Keratinocyte (primary cell): ENCODE results near the gene UBE2V1. TPM values are rescaled to one million over a fixed set of nuclear protein-coding genes. Genes with fewer than 3 reads are reported as not detected.

Source experiments
- DNase-seq: peaks from one replicate; pipeline ENCODE4 v3.0.0-alpha.2; 2011; ENCODE audit warnings: low read depth, missing footprints, low spot score
- FAIRE-seq: peaks from 2 replicates; lab custom pipeline; 2011; peaks lifted over from hg19 to GRCh38; lab: Jason Lieb, UNC
- H2AFZ ChIP-seq: 2 replicates; pipeline ENCODE4 v1.6.0; 2012; ENCODE audit warnings: low read length, control low read depth, inconsistent platforms; ENCODE audit not compliant: control insufficient read depth
- H3K27ac ChIP-seq: 2 replicates; pipeline ENCODE4 v1.5.1; 2011; ENCODE audit warnings: low read length; ENCODE audit not compliant: control insufficient read depth, insufficient read depth
- H3K27me3 ChIP-seq: 3 replicates; pipeline ENCODE4 v1.6.0; 2011; ENCODE audit warnings: low read length; ENCODE audit not compliant: control insufficient read depth, insufficient read depth; ENCODE audit errors: extremely low read depth
- H3K36me3 ChIP-seq, 2 experiments: 2 replicates in 1 of 2; 3 replicates in 1 of 2; pipeline ENCODE4 v1.5.1; 2011; ENCODE audit warnings: low read length in 2 of 2, mild to moderate bottlenecking in 1 of 2; ENCODE audit not compliant: control insufficient read depth in 2 of 2, insufficient read depth in 2 of 2; ENCODE audit errors: extremely low read depth in 1 of 2
- H3K4me1 ChIP-seq: 3 replicates; pipeline ENCODE4 v1.5.1; 2011; ENCODE audit warnings: low read length; ENCODE audit not compliant: control insufficient read depth, insufficient read depth; ENCODE audit errors: extremely low read depth
- H3K4me2 ChIP-seq: 3 replicates; pipeline ENCODE4 v1.6.0; 2011; ENCODE audit warnings: low read depth, low read length; ENCODE audit not compliant: control insufficient read depth, insufficient read depth; ENCODE audit errors: extremely low read depth
- H3K4me3 ChIP-seq, 3 experiments: fragments of 200-600 bp in 1 of 3; sonication (generic) in 1 of 3; 2 replicates in 2 of 3; 3 replicates in 1 of 3; pipeline ENCODE4 v1.5.1; 2011 to 2016; ENCODE audit warnings: low read length in 3 of 3, mild to moderate bottlenecking in 3 of 3, control low read depth in 2 of 3, inconsistent platforms in 1 of 3, low read depth in 1 of 3, mixed read lengths in 1 of 3, mixed run types in 1 of 3, moderate library complexity in 1 of 3; ENCODE audit not compliant: control insufficient read depth in 2 of 3, insufficient read depth in 2 of 3; ENCODE audit errors: extremely low read depth in 1 of 3
- H3K79me2 ChIP-seq: 2 replicates; pipeline ENCODE4 v1.6.0; 2012; ENCODE audit warnings: low read length; ENCODE audit not compliant: control insufficient read depth, insufficient read depth
- H3K9ac ChIP-seq: 3 replicates; pipeline ENCODE4 v1.6.0; 2011; ENCODE audit warnings: low read length; ENCODE audit not compliant: control insufficient read depth, insufficient read depth; ENCODE audit errors: extremely low read depth
- H3K9me1 ChIP-seq: 3 replicates; pipeline ENCODE4 v1.6.0; 2011; ENCODE audit warnings: low read length; ENCODE audit not compliant: control insufficient read depth, insufficient read depth; ENCODE audit errors: extremely low read depth
- H3K9me3 ChIP-seq: 2 replicates; pipeline ENCODE4 v1.5.1; 2012; ENCODE audit warnings: low read depth, low read length; ENCODE audit not compliant: control insufficient read depth
- H4K20me1 ChIP-seq: 3 replicates; pipeline ENCODE4 v1.6.0; 2011; ENCODE audit warnings: low read length; ENCODE audit not compliant: control insufficient read depth, insufficient read depth; ENCODE audit errors: extremely low read depth
- EZH2 ChIP-seq: IDR thresholded peaks from one replicate; pipeline ENCODE4 v1.6.1; 2012; ENCODE audit warnings: inconsistent platforms, mild to moderate bottlenecking, low read length, moderate library complexity
- dilution Hi-C: fragments of 300-500 bp; cut with MboI; formaldehyde crosslinking; loops from one replicate; pipeline ENCODE4 v1.7.0; 2020; ENCODE audit warnings: low sequenced_read_pairs; ENCODE audit not compliant: extremely low pct_ligation_motif_present
- polyA plus RNA-seq, 5 experiments: library from polyadenylated mRNA; depleted of rRNA in 3 of 5; stranded (reverse) in 3 of 5; stranded (forward) in 1 of 5; unstranded in 1 of 5; fragments of >200 nt; gene quantifications; 1 replicate in 1 of 5; 2 replicates in 3 of 5; 3 replicates in 1 of 5; pipeline versions ENCODE4 v1.2.1 to v1.2.3, GENCODE V29; 2011 to 2012; ENCODE audit warnings: missing spikeins in 2 of 5, low read depth in 1 of 5, low replicate concordance in 1 of 5
- TF ChIP-seq, protein P1 (sequence below), 3 experiments: IDR thresholded peaks in 1 of 3; conservative IDR thresholded peaks in 1 of 3; optimal IDR thresholded peaks in 1 of 3; 2 replicates in 2 of 3; 3 replicates in 1 of 3; pipeline versions ENCODE3 to v1.5.1; 2011; ENCODE audit warnings: low read length in 3 of 3, mild to moderate bottlenecking in 3 of 3, moderate library complexity in 2 of 3, control low read depth in 1 of 3, inconsistent platforms in 1 of 3; ENCODE audit not compliant: insufficient read depth in 2 of 3; ENCODE audit errors: extremely low read depth in 1 of 3

The UBE2V1 gene
- polyA plus RNA-seq, 1 donor (not counting 4 experiments of a cell fraction or from before 2014, with no cell fraction given) = 117 TPM

- H3K4me2 ChIP-seq = peak overlapping the region; percentile 100
- no peaks in the 10 kb centered on the region for H3K27me3 ChIP-seq
- peaks cover 13 to 23% of the 10 kb centered on the region in 2 experiments for H3K36me3 ChIP-seq
- H3K4me1 ChIP-seq = peaks cover 47% of the 10 kb centered on the region
- H3K4me3 ChIP-seq = peak overlapping the region; percentile 93 to 97 (median 96)
- dilution Hi-C loops = no loop called here
- H3K9me1 ChIP-seq = peaks cover 3% of the 10 kb centered on the region
- H3K9ac ChIP-seq = peak overlapping the region; percentile 97
- H3K9me3 ChIP-seq = no peaks in the 10 kb centered on the region
- H2AFZ ChIP-seq = no peak overlapping the region
- H3K79me2 ChIP-seq = peaks cover 56% of the 10 kb centered on the region
- TF ChIP-seq EZH2 = no peak
- TF ChIP-seq, protein P1, sequence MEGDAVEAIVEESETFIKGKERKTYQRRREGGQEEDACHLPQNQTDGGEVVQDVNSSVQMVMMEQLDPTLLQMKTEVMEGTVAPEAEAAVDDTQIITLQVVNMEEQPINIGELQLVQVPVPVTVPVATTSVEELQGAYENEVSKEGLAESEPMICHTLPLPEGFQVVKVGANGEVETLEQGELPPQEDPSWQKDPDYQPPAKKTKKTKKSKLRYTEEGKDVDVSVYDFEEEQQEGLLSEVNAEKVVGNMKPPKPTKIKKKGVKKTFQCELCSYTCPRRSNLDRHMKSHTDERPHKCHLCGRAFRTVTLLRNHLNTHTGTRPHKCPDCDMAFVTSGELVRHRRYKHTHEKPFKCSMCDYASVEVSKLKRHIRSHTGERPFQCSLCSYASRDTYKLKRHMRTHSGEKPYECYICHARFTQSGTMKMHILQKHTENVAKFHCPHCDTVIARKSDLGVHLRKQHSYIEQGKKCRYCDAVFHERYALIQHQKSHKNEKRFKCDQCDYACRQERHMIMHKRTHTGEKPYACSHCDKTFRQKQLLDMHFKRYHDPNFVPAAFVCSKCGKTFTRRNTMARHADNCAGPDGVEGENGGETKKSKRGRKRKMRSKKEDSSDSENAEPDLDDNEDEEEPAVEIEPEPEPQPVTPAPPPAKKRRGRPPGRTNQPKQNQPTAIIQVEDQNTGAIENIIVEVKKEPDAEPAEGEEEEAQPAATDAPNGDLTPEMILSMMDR (optimal IDR thresholded peaks at IDR 0.05 in 1 of 3, IDR thresholded peaks at IDR 0.05 in 1 of 3, conservative IDR thresholded peaks at IDR 0.05 in 1 of 3; ENCODE audit: extremely low read depth in 1 of 3, insufficient read depth in 2 of 3, low read length in 3 of 3) = peak; percentile 12 to 51 (median 46)
- FAIRE-seq (no peak), DNase-seq (no peak)
- peak overlapping the region; percentile 94 for H3K27ac ChIP-seq
- H4K20me1 ChIP-seq = peaks cover 11% of the 10 kb centered on the region
Observed at GRCh38 chr20:50152394-50153152, 39.6 kb upstream of the UBE2V1 start.

DNA sequence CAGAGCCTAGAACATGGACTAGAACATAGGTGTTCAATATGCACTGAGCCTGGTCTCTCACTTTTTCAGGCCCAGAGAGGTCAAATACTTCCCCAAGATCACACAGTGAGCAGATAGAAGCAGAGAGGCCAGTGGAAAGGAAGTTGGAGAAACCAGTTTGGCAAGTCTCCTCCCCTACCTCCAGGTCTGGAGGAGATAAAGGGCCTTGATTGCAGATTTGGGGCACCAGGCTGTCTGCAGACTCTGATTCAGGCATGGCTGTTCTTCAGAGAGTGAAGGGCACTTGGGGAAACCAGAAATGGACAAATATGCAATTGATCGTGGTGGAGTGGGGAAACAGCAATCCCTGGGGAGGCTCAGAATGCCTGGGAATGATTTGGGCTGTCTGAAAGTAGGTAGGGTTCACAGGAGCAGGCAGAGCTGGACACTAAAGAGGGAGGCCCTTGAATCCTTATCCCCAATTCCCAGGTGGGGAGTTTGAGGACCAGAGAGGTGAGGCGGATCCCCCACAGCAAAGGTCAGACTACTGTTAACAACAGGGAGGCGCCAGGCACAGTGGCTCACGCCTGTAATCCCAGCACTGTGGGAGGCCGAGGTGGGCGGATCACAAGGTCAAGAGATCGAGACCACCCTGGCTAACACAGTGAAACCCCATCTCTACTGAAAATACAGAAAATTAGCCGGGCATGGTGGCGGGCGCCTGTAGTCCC, 38.2 kb upstream of the UBE2V1 start:
- no peak for TF ChIP-seq EZH2
- TF ChIP-seq, protein P1 (optimal IDR thresholded peaks at IDR 0.05 in 1 of 3, IDR thresholded peaks at IDR 0.05 in 1 of 3, conservative IDR thresholded peaks at IDR 0.05 in 1 of 3; ENCODE audit: extremely low read depth in 1 of 3, insufficient read depth in 2 of 3, low read length in 3 of 3) = no peak
- Histone ChIP-seq H3K4me1 (peaks cover 56% of the 10 kb centered on the region), H3K9ac (peak overlapping the region; percentile 97), H3K4me3 (peak overlapping the region; percentile 57 to 97 (median 57)), H3K9me3 (no peaks in the 10 kb centered on the region), H3K9me1 (peaks cover 3% of the 10 kb centered on the region), H2AFZ (no peak overlapping the region), H3K4me2 (peak overlapping the region; percentile 100), H3K36me3 (peaks cover 16 to 32% of the 10 kb centered on the region in 2 experiments), H3K27me3 (no peaks in the 10 kb centered on the region), H3K27ac (peak overlapping the region; percentile 94), H4K20me1 (peaks cover 11% of the 10 kb centered on the region), H3K79me2 (peaks cover 67% of the 10 kb centered on the region)
- FAIRE-seq (no peak), DNase-seq (no peak)
- dilution Hi-C loops = no loop called here
